Endometrial microvascular endothelial cells (primary cell): ENCODE data around the gene ZMYND12. TPM values are rescaled to one million over a fixed set of nuclear protein-coding genes. Genes with fewer than 3 reads are reported as not detected.

Source experiments
- in situ Hi-C: cut with HindIII; loops from 2 replicates; pipeline ENCODE4 v1.10.0; 2017; ENCODE audit warnings: low sequenced_read_pairs, low pct_unique_long_range_greater_than_20kb; ENCODE audit errors: inconsistent ontology term
- total RNA-seq: library from RNA; depleted of rRNA; stranded (reverse); fragments of >200 nt; gene quantifications from one replicate; pipeline ENCODE4 v1.2.3, GENCODE V29; 2015; ENCODE audit errors: inconsistent ontology term

Gene ZMYND12
- total RNA-seq, 1 donor from 2014 or later = not detected

DNA sequence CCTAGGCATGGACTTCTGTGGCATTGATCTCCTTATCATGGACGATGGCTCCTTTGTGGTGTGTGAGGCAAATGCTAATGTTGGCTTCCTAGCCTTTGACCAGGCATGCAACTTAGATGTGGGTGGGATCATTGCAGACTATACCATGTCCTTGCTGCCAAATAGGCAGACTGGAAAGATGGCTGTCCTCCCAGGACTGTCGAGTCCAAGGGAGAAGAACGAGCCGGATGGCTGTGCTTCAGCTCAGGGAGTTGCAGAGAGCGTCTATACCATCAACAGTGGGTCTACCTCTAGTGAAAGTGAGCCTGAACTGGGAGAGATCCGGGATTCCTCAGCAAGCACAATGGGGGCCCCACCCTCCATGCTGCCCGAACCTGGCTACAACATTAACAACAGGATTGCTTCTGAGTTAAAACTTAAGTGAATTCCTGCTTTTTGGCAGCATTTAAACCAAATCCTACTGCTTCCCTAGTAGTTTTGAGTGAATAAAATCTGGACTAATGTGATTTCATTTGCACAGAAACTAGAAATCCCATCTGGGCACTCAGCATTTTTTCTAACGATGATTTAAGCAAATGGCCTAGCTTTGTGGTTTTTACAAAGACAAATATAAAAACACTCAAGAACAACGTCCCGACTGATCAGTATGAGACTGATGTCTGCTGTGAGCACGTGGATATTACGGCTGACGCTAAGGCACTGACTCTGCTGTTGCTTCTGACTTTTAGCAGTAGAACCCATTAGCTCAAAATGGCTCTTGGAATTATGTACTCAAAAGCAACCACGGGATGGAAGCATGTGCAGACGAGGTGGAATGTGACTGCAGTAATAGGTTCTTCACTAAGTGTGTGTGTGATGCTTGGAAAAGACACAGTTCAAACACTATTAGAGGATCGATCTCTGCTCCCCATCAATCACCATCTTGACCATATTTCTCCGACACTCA is 41.0 kb downstream of the ZMYND12 start:
- in situ Hi-C loops = no loop called here

GRCh38 chr1:42403880-42404400 is 51.9 kb downstream of the ZMYND12 start:
- in situ Hi-C loops = no loop called here

DNA sequence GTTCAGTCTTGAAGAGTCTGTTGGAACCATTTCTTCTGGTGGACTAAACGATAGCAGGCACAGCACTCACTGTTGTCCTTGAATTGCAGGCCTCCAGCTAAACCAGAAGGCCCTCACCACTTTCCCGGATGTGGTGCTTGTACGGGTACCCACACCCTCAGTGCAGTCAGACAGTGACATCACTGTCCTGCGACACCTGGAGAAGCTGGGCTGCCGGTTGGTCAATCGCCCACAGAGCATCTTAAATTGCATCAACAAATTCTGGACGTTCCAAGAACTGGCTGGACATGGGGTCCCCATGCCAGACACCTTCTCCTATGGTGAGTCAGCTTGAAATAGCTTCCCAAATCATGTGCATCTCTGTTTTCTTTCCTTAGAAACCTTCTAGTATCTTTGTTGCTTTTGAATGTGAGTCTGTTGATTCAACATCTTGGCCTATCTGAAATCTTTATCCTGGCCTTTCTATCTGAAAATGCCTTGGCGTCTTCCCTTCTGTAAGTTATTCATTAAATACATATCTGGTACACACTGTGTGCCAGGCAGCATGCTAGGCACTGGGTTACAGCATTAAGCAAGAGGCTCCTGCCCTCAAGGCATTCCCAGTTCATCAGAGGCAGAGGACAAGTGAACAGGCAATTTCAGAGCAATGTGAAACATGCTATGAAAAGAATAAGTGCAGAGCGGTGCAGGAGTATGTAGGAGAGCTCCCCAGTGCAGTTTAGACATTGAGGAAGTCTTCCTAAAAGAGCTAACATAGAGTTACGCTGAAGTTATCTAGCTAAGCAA is 56.3 kb downstream of the ZMYND12 start:
- in situ Hi-C loops = no loop called here

GRCh38 chr1:42392967-42393848 is 62.6 kb downstream of the ZMYND12 start:
- in situ Hi-C loops = no loop called here

GRCh38 chr1:42392255-42392654 is 63.6 kb downstream of the ZMYND12 start:
- in situ Hi-C loops = no loop called here

DNA sequence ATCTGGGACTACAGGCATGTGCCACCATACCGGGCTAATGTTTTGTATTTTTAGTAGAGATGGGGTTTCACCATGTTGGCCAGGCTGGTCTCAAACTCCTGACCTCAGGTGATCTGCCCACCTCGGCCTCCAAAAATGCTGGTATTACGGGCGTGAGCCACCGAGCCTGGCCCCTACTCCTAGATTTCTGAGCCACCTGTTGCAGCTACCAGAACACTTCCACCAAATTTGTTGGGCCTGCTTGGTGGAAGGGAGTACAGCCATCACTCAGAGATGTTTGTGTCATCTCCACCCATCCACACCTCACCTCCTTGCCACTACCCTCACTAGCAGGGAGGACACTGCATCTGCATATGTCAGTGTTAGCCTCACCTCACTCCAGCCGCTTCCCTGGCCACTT is 69.8 kb downstream of the ZMYND12 start:
- in situ Hi-C loops = no loop called here

GRCh38 chr1:42385283-42385682 is 70.5 kb downstream of the ZMYND12 start:
- in situ Hi-C loops = no loop called here

GRCh38 chr1:42381280-42381673 is 74.5 kb downstream of the ZMYND12 start:
- in situ Hi-C loops = no loop called here

- in situ Hi-C loops = no loop called here
These were observed 75.1 kb downstream of the ZMYND12 start, which contains the start of gene RIMKLA for GRCh38 chr1:42380586-42381279. TSS of gene RIMKLA (plus strand) at chr1:42380792. CDS start at chr1:42380935, 143 bp downstream.

Other genes with a start within 250 kb of the ZMYND12 start
- 16.3 TPM for gene FOXJ3, start 120.8 kb downstream of the ZMYND12 start, total RNA-seq
- gene RIMKLA, start 75.2 kb downstream of the ZMYND12 start, total RNA-seq = not detected
- 49.3 TPM for gene PPCS, start 521 bp upstream of the ZMYND12 start, total RNA-seq
- gene CCDC30, start 7.3 kb upstream of the ZMYND12 start, total RNA-seq = not detected
- 73.4 TPM for gene PPIH, start 202.4 kb upstream of the ZMYND12 start, total RNA-seq
- 532 TPM for gene YBX1, start 226.4 kb upstream of the ZMYND12 start, total RNA-seq